H1 (cell line): ENCODE data around the gene HDAC9. TPM values are rescaled to one million over a fixed set of nuclear protein-coding genes. Genes with fewer than 3 reads are reported as not detected.
"Not testable (repeated sequence)": the region's sequence is repeated elsewhere in the genome, so short reads cannot be mapped to it uniquely, and the experiment has no call there.

Source experiments
- CTCF ChIA-PET: fragments of 300-600 bp; sonication (Branson Sonifier 250); formaldehyde crosslinking; loops from one replicate; lab custom pipeline; 2021; ENCODE audit not compliant: partially characterized antibody; lab: Charles Lee
- POLR2A ChIA-PET: fragments of 300-600 bp; sonication (Branson Sonifier 250); formaldehyde crosslinking; loops from one replicate; lab custom pipeline; 2021; ENCODE audit warnings: inconsistent platforms; ENCODE audit not compliant: partially characterized antibody; lab: Charles Lee
- DNase-seq, 2 experiments: peaks; one replicate each; pipeline versions ENCODE4 v3.0.0 to v3.0.0-alpha.2; 2010 to 2022; ENCODE audit warnings: low spot score in 2 of 2, low read depth in 1 of 2, mixed read lengths in 1 of 2
- FAIRE-seq: peaks from 2 replicates; lab custom pipeline; 2011; peaks lifted over from hg19 to GRCh38; lab: Jason Lieb, UNC
- H2AFZ ChIP-seq: 2 replicates; pipeline ENCODE4 v1.8.1; 2012; ENCODE audit warnings: low read length, inconsistent platforms
- H2AK5ac ChIP-seq: 2 replicates; pipeline ENCODE4 v1.6.1; 2013; ENCODE audit warnings: low read depth, low read length
- H2BK120ac ChIP-seq: replicated peaks from 2 replicates; pipeline ENCODE3; 2013; ENCODE audit warnings: low read depth, low read length, inconsistent platforms
- H2BK12ac ChIP-seq: 2 replicates; pipeline ENCODE4 v1.6.1; 2013; ENCODE audit warnings: low read depth, low read length
- H2BK15ac ChIP-seq: 2 replicates; pipeline ENCODE4 v1.6.1; 2013; ENCODE audit warnings: low read length
- H2BK20ac ChIP-seq: 2 replicates; pipeline ENCODE4 v1.6.1; 2013; ENCODE audit warnings: low read length
- H2BK5ac ChIP-seq: 2 replicates; pipeline ENCODE4 v1.6.1; 2013; ENCODE audit warnings: low read depth, low read length
- H3K14ac ChIP-seq: 2 replicates; pipeline ENCODE4 v1.6.1; 2013; ENCODE audit warnings: inconsistent platforms; ENCODE audit not compliant: insufficient read length
- H3K18ac ChIP-seq: 2 replicates; pipeline ENCODE4 v1.6.1; 2013; ENCODE audit warnings: low read length; ENCODE audit errors: extremely low read depth
- H3K23ac ChIP-seq: 2 replicates; pipeline ENCODE4 v1.6.1; 2013; ENCODE audit warnings: inconsistent platforms; ENCODE audit not compliant: insufficient read length
- H3K23me2 ChIP-seq: 2 replicates; pipeline ENCODE4 v1.6.1; 2013; ENCODE audit warnings: low read depth, low read length
- H3K27ac ChIP-seq: 2 replicates; pipeline ENCODE4 v1.6.1; 2011; ENCODE audit warnings: low read depth, low read length, inconsistent platforms
- H3K27me3 ChIP-seq, 4 experiments: replicated peaks in 1 of 4; 1 replicate in 1 of 4; 2 replicates in 3 of 4; pipeline versions ENCODE4 v1.6.1 to v1.8.1; 2011 to 2013; ENCODE audit warnings: low read length in 3 of 4, mild to moderate bottlenecking in 3 of 4, inconsistent platforms in 2 of 4, mixed read lengths in 2 of 4, moderate library complexity in 1 of 4; ENCODE audit not compliant: control insufficient read depth in 3 of 4, insufficient read depth in 3 of 4; ENCODE audit errors: extremely low read depth in 1 of 4
- H3K36me3 ChIP-seq, 4 experiments: 2 replicates each; pipeline versions ENCODE4 v1.6.1 to v1.8.1; 2011 to 2013; ENCODE audit warnings: mild to moderate bottlenecking in 4 of 4, low read length in 3 of 4, moderate library complexity in 2 of 4, control low read depth in 1 of 4, inconsistent platforms in 1 of 4; ENCODE audit not compliant: insufficient read depth in 4 of 4, control insufficient read depth in 2 of 4
- H3K4ac ChIP-seq: replicated peaks from 2 replicates; pipeline ENCODE3; 2013; ENCODE audit warnings: low read length, low read depth, mixed read lengths, inconsistent platforms; ENCODE audit not compliant: insufficient read length
- H3K4me1 ChIP-seq, 4 experiments: replicated peaks in 1 of 4; 1 replicate in 1 of 4; 2 replicates in 3 of 4; pipeline versions ENCODE4 v1.6.1 to v1.8.1; 2011 to 2013; ENCODE audit warnings: low read length in 3 of 4, inconsistent platforms in 2 of 4, mixed read lengths in 1 of 4; ENCODE audit not compliant: insufficient read depth in 4 of 4, control insufficient read depth in 3 of 4
- H3K4me2 ChIP-seq, 2 experiments: 2 replicates each; pipeline versions ENCODE4 v1.6.1 to v1.8.1; 2011 to 2013; ENCODE audit warnings: low read depth in 2 of 2, low read length in 2 of 2, control low read depth in 1 of 2, inconsistent platforms in 1 of 2, mild to moderate bottlenecking in 1 of 2; ENCODE audit not compliant: insufficient read depth in 1 of 2
- H3K4me3 ChIP-seq, 4 experiments: fragments of 200-600, 300-600 bp in 1 of 4; sonication (generic), shearing (Covaris generic), sonication (Bioruptor Twin) in 1 of 4; 2 replicates each; pipeline versions ENCODE4 v1.5.1 to v1.8.1; 2011 to 2016; ENCODE audit warnings: low read length in 4 of 4, low read depth in 3 of 4, control low read depth in 2 of 4, inconsistent platforms in 2 of 4, mild to moderate bottlenecking in 2 of 4, mixed read lengths in 1 of 4, moderate library complexity in 1 of 4; ENCODE audit not compliant: insufficient read depth in 2 of 4; ENCODE audit errors: extremely low read depth in 1 of 4
- H3K56ac ChIP-seq: replicated peaks from 2 replicates; pipeline ENCODE3; 2013; ENCODE audit warnings: low read depth, mild to moderate bottlenecking, mixed read lengths, low read length, inconsistent platforms; ENCODE audit not compliant: insufficient read length
- H3K79me1 ChIP-seq: 2 replicates; pipeline ENCODE4 v1.6.1; 2013; ENCODE audit warnings: low read depth, low read length, control low read depth
- H3K79me2 ChIP-seq, 2 experiments: 2 replicates each; pipeline versions ENCODE4 v1.6.1 to v1.8.1; 2012 to 2013; ENCODE audit warnings: low read length in 2 of 2, mild to moderate bottlenecking in 2 of 2, inconsistent platforms in 1 of 2; ENCODE audit not compliant: insufficient read depth in 2 of 2, control insufficient read depth in 1 of 2
- H3K9ac ChIP-seq, 4 experiments: replicated peaks in 1 of 4; 1 replicate in 1 of 4; 2 replicates in 3 of 4; pipeline versions ENCODE4 v1.6.1 to v1.8.1; 2011 to 2013; ENCODE audit warnings: low read depth in 3 of 4, low read length in 3 of 4, control low read depth in 2 of 4, mild to moderate bottlenecking in 2 of 4, moderate library complexity in 2 of 4, inconsistent platforms in 1 of 4; ENCODE audit errors: extremely low read depth in 1 of 4
- H3K9me3 ChIP-seq, 2 experiments: 2 replicates each; pipeline versions ENCODE4 v1.6.1 to v1.8.1; 2012 to 2013; ENCODE audit warnings: mild to moderate bottlenecking in 2 of 2, moderate library complexity in 2 of 2, control low read depth in 1 of 2, inconsistent platforms in 1 of 2, low read depth in 1 of 2, low read length in 1 of 2, mixed read lengths in 1 of 2; ENCODE audit not compliant: insufficient read depth in 2 of 2
- H4K20me1 ChIP-seq, 2 experiments: replicated peaks in 1 of 2; 2 replicates each; pipeline versions ENCODE3 to v1.8.1; 2011 to 2013; ENCODE audit warnings: inconsistent platforms in 2 of 2, low read length in 2 of 2, mild to moderate bottlenecking in 1 of 2; ENCODE audit not compliant: insufficient read depth in 2 of 2, control insufficient read depth in 1 of 2
- H4K5ac ChIP-seq: 2 replicates; pipeline ENCODE4 v1.6.1; 2013; ENCODE audit warnings: low read length, low read depth, mixed read lengths, inconsistent platforms; ENCODE audit not compliant: insufficient read length
- H4K8ac ChIP-seq: 2 replicates; pipeline ENCODE4 v1.8.0; 2013; ENCODE audit warnings: mild to moderate bottlenecking, moderate library complexity, low read length, inconsistent platforms; ENCODE audit not compliant: insufficient read depth; ENCODE audit errors: extremely low read depth
- H4K91ac ChIP-seq: replicated peaks from 2 replicates; pipeline ENCODE3; 2013; ENCODE audit warnings: low read length, mixed read lengths, inconsistent platforms; ENCODE audit not compliant: insufficient read length
- WGBS, 2 experiments: shearing (Covaris generic) in 1 of 2; methylation state at CpG; one replicate each; pipeline versions ENCODE4 v1.1.6 to v1.1.7; 2013 to 2015; ENCODE audit warnings: low lambda C conversion rate in 2 of 2, mixed read lengths in 2 of 2, inconsistent platforms in 1 of 2, low coverage in 1 of 2, missing lambda C conversion rate in 1 of 2; ENCODE audit not compliant: insufficient replicate concordance in 2 of 2, insufficient coverage in 1 of 2, insufficient read length in 1 of 2; ENCODE audit errors: extremely low coverage in 1 of 2, missing lambda C conversion rate in 1 of 2; 5-methylcytosine and 5-hydroxymethylcytosine counted together
- polyA plus RNA-seq, 7 experiments: library from polyadenylated mRNA; depleted of rRNA in 3 of 7; stranded (reverse) in 5 of 7; unstranded in 2 of 7; fragments of >200 nt in 5 of 7; fragments of 200-250 nt in 2 of 7; gene quantifications; 1 replicate in 5 of 7; 2 replicates in 1 of 7; 4 replicates in 1 of 7; pipeline versions ENCODE4 v1.2.1 to v1.2.3, GENCODE V29; 2011 to 2013; ENCODE audit warnings: missing spikeins in 2 of 7, mixed read lengths in 2 of 7
- total RNA-seq: library from RNA; stranded (reverse); fragmentation: NEBNext Ultra II Directional; extraction: Animal tissue kit (Norgen Biotek cat#: 25700); gene quantifications from 2 replicates; pipeline ENCODE4 v1.2.1, GENCODE V29; 2021

The HDAC9 gene
- total and polyA plus RNA-seq, 2 of the 8 experiments (the other 6 are each of a cell fraction or from before 2014, with no cell fraction given), result 9.5 to 13.1 TPM

GRCh38 chr7:18736012-18736411 lies 240.5 kb downstream of the HDAC9 start:
- not testable (repeated sequence) for H2BK5ac ChIP-seq

More at GRCh38 chr7:18736012-18736411, 240.5 kb downstream of the HDAC9 start:
- H3K23ac ChIP-seq, H3K4ac ChIP-seq, H4K8ac ChIP-seq, H3K9me3 ChIP-seq, H3K36me3 ChIP-seq, H3K27me3 ChIP-seq, H2AFZ ChIP-seq, FAIRE-seq, H4K91ac ChIP-seq, H2AK5ac ChIP-seq, H3K14ac ChIP-seq, H3K9ac ChIP-seq, H2BK15ac ChIP-seq, DNase-seq, H4K5ac ChIP-seq, H3K4me2 ChIP-seq, H3K4me3 ChIP-seq, H2BK120ac ChIP-seq, H3K79me2 ChIP-seq, CTCF ChIA-PET, POLR2A ChIA-PET, H2BK12ac ChIP-seq, H3K79me1 ChIP-seq, H3K23me2 ChIP-seq, H3K18ac ChIP-seq, H4K20me1 ChIP-seq, H3K27ac ChIP-seq, H3K4me1 ChIP-seq, H2BK20ac ChIP-seq, H3K56ac ChIP-seq: not testable (repeated sequence)
- 85% methylated on average over 2 of the region's 2 CpGs; no CpG with 5 or more reads in 1 of the 2 experiments for WGBS, 2 experiments
